Left ventricle myocardium superior (tissue), 1 donor: Measurements from ENCODE around the gene IL10RB. TPM values are rescaled to one million over a fixed set of nuclear protein-coding genes. Genes with fewer than 3 reads are reported as not detected.

Source experiments
- ATAC-seq: fragments of 200-7000 bp; cut with Tn5 transposase; one replicate; pipeline ENCODE4 v1.9.1; 2020; ENCODE audit warnings: mild to moderate bottlenecking, moderate library complexity
- DNase-seq: peaks from one replicate; pipeline ENCODE4 v3.0.0-alpha.2; 2020
- intact Hi-C: fragments of 100-400 bp; cut with micrococcal nuclease; formaldehyde crosslinking; loops from one replicate; pipeline ENCODE4 v1.11.0; 2022
- total RNA-seq: library from RNA; stranded (reverse); fragmentation: NEBNext Ultra II Directional; extraction: Animal tissue kit (Norgen Biotek cat#: 25700); gene quantifications from one replicate; pipeline ENCODE4 v1.2.1, GENCODE V29; 2021
- donor health status: DM: no; HTN: yes; CAD: no; lungs with severe emphysema.

IL10RB gene
- total RNA-seq, 1 donor from 2014 or later = 6.3 TPM

GRCh38 chr21:33259428-33259827 is 6.7 kb upstream of the IL10RB start:
- ATAC-seq (no peak), DNase-seq (no peak)
- intact Hi-C loops = no loop called here

- intact Hi-C loops = no loop called here
- ATAC-seq (no peak), DNase-seq (no peak)
These were observed 6.2 kb upstream of the IL10RB start for GRCh38 chr21:33259995-33260394.

GRCh38 chr21:33261635-33262034 is 4.5 kb upstream of the IL10RB start:
- intact Hi-C loops = no loop called here
- ATAC-seq (no peak), DNase-seq (peak; percentile 47)

- DNase-seq = no peak
- intact Hi-C loops = no loop called here
- ATAC-seq = no peak
These were observed 3.2 kb upstream of the IL10RB start for GRCh38 chr21:33262921-33263320.

- DNase-seq (no peak), ATAC-seq (no peak)
- intact Hi-C loops = no loop called here
These were observed 1.6 kb upstream of the IL10RB start for GRCh38 chr21:33264561-33264960.

- peak; percentile 58 for ATAC-seq
- intact Hi-C loops = no loop called here
These were observed 510 bp upstream of the IL10RB start for GRCh38 chr21:33265664-33266049.

GRCh38 chr21:33266789-33267135 is 595 bp downstream of the IL10RB start:
- ATAC-seq (peak; percentile 33), DNase-seq (no peak)
- intact Hi-C loops = no loop called here

More at GRCh38 chr21:33265664-33266049, 510 bp upstream of the IL10RB start:
- peak; percentile 53 for DNase-seq

- no peak for ATAC-seq
- DNase-seq = no peak
- intact Hi-C loops = no loop called here
These were observed 1.1 kb downstream of the IL10RB start for GRCh38 chr21:33267250-33267649.

- intact Hi-C loops = no loop called here
- ATAC-seq (no peak), DNase-seq (no peak)
These were observed 2.2 kb downstream of the IL10RB start for GRCh38 chr21:33268393-33268736.

- ATAC-seq = no peak
- intact Hi-C loops = no loop called here
- DNase-seq = peak; percentile 47
These were observed 2.7 kb downstream of the IL10RB start for GRCh38 chr21:33268737-33269441.

GRCh38 chr21:33270986-33271385 is 4.8 kb downstream of the IL10RB start:
- intact Hi-C loops = no loop called here
- no peak for ATAC-seq
- DNase-seq = no peak

- intact Hi-C loops = no loop called here
- no peak for DNase-seq
- no peak for ATAC-seq
These were observed 6.9 kb downstream of the IL10RB start for GRCh38 chr21:33273044-33273443.

GRCh38 chr21:33278721-33279120 is 12.6 kb downstream of the IL10RB start:
- ATAC-seq (no peak), DNase-seq (no peak)
- intact Hi-C loops = no loop called here

GRCh38 chr21:33279330-33279820 is 13.2 kb downstream of the IL10RB start:
- DNase-seq = no peak
- intact Hi-C loops = no loop called here
- ATAC-seq = no peak

GRCh38 chr21:33281096-33281652 is 15.0 kb downstream of the IL10RB start:
- no peak for DNase-seq
- intact Hi-C loops = no loop called here

GRCh38 chr21:33283203-33283602 is 17.0 kb downstream of the IL10RB start:
- DNase-seq (no peak), ATAC-seq (no peak)
- intact Hi-C loops = no loop called here

More at GRCh38 chr21:33281096-33281652, 15.0 kb downstream of the IL10RB start:
- ATAC-seq = no peak

- no peak for DNase-seq
- intact Hi-C loops = no loop called here
- peak; percentile 33 for ATAC-seq
These were observed 19.9 kb downstream of the IL10RB start for GRCh38 chr21:33286076-33286475.

- peak; percentile 81 for ATAC-seq
- intact Hi-C loops = no loop called here
- DNase-seq = peak; percentile 43
These were observed 20.7 kb downstream of the IL10RB start for GRCh38 chr21:33286600-33287456.

GRCh38 chr21:33289199-33289819 is 23.1 kb downstream of the IL10RB start:
- ATAC-seq (no peak), DNase-seq (no peak)
- intact Hi-C loops = no loop called here

- DNase-seq = no peak
- no peak for ATAC-seq
- intact Hi-C loops = no loop called here
These were observed 24.3 kb downstream of the IL10RB start for GRCh38 chr21:33290441-33290840.
